Occipital lobe (tissue), 2 donors: ENCODE data around the gene LRRC32. TPM values are rescaled to one million over a fixed set of nuclear protein-coding genes. Genes with fewer than 3 reads are reported as not detected.

Experiments
- DNase-seq: peaks from one replicate; lab custom pipeline; 2025; lab: John Stamatoyannopoulos, UW
- total RNA-seq: library from RNA; depleted of rRNA; stranded (reverse); fragments of >200 nt; gene quantifications from one replicate; pipeline ENCODE4 v1.2.3, GENCODE V29; 2014

Gene LRRC32
- total RNA-seq, 1 donor from 2014 or later, result 1.1 TPM

DNA sequence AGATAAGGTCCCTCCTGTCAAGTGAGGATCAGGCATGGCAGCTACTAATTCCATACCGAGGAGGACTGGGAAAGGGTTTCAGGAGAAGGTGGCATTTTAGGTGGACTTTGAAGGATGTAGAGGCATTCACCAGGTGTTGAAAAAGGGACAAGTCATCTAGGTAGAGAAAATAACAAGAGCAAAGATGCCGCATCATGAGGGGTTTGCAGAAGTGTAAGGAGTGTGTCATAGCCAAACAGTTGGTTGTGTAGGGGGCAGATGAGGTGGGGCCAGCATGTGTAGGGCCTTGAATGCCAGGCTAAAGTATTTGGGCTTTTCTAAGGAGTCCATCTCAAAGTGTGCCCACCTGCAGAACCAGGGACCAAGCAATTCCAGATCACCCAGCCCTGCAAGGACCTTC lies 11.6 kb upstream of the LRRC32 start:
- DNase-seq, result no peak

DNA sequence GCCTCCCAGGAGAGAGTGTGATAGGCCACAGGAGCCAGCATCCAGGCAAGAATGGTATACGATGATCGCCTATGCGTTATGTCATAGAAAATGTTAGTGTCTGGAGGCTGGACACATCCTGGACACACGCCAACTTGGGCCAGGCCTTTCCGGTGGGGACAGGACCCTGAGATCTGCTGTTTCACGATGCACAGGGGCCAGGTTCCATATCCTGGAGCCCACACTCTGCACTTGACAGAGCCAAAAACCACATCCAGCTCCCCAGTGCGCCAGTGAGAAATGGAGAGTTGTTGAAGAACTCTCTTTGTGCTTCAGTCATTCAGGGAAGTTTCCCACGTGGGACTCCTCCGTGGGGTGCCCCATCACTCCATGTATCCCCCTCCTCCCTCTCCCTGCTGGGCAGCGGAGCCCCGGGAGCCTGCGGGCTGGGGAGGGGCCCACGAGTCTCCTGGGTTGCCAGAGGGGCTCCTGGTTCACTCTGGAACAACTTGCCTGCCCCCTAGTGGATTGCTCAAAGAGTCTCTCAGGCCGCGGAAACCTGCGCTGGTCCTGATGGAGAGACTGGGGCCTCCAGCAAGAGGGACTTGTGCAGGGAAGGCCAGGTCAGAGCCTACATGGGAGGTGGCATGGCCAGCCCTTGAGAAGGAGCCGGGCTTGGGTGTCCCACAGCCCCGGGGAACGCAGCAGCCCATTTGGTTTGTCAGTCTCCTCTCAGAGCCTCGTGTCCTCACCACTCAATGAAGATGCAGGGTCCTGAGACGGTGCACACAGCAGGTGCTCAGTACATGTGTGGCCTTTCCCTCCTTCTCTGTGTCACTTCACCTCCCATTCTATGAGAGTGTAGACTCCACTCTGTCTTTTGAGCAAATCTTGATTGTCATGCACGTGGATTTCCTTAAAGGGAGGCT lies 10.2 kb upstream of the LRRC32 start:
- DNase-seq, result peak; percentile 19

DNA sequence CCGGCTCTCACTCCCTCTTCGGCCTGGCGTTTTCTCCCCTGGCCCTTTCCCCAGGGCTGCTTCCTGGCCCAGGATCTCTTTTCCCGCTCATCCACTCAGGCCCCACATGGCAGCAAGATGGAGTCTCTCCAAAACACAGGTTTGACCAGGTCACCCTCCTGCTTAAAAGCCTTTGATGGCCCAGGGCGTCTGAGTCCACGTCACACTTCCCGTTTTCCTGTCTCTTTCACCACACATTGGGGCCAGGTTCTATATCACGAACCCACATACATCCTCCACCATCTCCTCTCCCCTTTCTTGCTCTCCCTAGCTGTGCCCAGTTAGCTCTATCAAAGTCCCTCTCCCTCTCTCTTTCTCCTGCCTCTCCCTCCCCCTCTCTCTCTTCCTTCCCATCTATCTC lies 7.8 kb upstream of the LRRC32 start:
- no peak for DNase-seq

DNA sequence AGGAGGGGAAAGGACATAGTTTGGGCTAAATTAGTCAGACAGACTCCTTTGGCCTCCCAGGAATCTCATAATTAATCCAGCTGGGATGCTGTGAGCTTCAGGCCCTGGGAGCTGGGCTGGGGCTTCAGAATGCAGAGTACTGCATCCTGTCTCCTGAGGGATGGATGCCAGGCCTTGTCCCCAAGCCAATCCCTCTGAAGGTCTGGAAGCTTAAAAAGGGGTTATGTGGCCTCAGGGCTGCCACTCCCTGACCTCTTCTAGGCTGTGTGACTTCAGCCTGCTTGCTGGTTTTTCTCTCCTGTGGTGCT lies 6.9 kb upstream of the LRRC32 start:
- DNase-seq, result no peak

DNA sequence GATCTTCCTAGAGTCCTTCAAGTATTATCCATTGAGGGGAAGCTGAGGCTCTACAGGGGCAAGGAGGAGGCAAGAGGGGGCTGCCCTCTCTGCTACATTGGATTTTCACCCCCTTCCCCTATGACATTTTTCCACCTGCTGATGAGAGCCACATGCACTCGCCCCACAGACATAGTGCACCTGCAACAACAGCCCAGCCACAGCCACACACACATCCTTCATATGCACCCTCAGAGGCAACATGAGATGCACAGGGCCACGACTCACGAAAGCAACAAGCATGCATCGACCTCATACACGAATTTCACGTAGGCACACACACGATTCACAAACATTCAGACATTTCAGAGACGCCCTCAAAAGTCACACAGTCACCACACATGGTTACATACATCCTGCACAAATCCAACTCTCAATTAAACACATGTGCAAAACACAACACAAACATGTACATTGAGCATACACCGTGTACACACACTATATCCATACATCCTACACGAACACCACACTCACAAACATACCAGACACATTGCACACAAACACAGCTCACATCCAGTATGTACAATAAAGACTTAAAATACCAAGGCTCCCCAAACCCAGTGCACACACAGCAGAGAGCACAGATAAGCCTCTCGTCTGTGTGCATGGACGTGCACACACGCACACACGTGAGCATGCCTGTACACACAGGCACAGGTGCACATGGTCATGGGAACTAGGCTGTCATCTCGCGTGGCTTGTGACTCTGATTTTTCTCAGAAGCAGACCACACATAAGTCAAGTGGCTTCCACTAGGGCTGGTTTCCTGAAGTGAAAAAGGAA lies 6.3 kb upstream of the LRRC32 start:
- no peak for DNase-seq

DNA sequence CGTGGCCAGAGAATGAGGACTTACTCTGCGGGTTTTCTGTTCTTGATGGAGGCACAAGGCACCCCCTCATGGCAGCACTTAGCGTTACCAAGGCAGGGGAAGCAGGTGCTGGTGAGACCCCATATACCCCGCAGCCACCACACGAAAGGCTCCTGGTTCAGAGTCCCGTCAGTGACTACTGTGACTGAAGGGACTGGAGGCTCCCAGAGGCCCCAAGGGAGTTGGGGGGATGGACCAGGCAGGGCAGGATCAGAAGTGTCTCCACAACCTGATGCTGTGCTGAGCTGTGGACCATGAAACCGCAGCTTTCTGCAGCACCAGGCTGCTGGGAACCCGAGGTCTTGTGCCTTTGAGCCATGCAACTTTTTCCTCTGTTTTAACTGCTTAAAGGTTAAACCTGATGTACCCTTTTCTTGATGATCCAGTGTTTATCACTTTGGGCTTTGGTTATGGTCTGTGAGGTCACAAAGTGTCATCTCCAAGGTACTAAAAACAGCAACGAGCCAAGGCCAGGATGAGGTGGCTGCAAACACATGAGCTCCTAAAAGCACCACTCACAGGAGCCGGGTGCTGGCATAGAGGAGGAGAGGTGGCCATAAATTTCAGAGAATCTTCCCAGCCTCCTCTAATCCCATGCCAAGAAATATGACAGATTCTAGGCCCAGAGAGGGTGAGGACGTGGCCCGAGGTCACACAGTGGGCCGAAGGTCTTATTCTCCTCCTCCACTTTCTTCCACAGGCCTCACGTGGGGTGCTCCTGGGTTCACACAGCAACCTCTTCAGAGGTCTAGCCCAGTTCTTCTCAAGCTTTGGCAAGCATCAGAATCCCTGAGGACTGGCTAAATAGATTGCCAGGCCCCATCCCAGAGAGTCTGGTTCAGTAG lies 4.2 kb upstream of the LRRC32 start:
- DNase-seq, result no peak

DNA sequence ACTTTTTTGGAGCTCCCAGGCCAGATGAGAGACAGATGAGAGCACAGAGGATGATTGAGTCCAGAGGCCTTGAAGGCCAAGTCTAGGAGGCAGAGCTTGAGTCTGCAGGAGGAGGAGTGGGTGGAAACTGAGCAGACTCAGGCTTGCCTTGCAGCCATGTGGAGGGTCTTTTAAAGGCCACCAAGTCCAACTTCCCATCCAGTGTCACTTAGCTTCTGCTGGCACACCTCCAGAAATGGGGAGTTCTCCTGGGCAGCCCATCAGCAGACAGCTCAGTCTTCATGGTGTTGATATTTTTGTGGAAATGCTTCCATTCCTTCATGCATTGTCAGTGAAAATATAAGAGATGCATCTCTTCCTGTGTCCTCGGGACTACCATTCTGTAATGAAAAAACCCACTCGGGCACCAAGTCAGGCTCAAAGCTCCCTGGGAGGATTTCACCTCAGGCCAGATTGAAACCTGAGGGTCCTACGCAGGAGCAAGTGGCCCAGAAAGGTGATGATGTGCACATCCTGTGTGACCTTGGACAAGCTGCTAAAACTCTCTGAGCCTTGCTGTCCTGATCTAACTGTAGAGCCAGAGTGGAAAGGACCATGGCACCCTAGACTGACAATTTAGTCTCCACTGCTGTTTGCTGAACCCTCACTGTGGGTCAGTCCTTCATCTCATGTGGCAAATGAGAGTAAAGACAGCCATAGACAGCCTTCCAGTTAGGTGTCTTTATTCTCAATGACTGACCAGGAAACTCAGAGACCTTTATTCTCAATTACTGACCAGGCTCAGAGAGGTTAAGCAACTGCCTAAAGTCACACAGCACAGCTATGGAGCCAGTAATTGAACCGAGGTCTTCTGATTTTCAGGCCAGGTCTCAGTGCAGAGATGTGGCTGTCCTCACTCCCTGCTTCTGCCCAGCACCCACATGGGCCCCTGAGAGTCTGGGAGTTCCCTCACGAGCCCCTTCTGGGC lies 2.9 kb upstream of the LRRC32 start:
- no peak for DNase-seq

DNA sequence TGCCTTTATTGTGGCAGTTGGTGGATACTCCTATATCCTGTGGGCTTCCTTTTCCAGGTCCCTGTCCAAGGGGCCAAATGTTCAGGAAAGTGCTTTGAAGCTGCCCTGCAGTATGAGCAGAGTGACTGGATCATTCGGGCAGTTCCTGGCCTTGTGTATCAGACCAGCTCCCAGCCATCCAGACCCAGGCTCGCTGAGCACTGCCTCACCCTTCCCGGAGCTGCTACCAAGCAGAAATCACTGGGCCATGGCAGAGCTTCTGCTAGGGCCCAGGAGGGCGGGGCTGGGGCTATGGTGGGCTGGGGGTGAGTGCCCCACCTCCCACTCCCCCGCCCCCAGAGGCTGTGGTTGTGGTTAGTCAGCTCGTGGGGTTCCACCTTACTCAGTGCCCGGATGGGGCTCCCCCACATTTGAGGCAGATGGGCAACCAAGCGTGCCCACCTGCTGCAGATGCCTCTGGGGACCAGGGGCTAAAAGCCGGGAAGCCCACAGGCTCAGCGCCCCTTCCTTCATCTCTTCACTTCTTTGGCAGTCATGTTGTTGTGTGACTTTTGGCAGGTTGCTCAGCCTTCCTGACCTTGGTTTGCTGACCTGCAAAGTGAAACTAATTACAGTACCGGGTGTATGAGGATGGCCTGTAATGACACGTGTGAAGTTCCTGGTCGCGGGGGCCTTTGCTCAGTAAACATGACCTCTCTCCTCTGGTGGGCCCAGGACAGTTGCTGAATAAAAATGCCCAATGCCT lies 2.1 kb upstream of the LRRC32 start:
- no peak for DNase-seq

DNA sequence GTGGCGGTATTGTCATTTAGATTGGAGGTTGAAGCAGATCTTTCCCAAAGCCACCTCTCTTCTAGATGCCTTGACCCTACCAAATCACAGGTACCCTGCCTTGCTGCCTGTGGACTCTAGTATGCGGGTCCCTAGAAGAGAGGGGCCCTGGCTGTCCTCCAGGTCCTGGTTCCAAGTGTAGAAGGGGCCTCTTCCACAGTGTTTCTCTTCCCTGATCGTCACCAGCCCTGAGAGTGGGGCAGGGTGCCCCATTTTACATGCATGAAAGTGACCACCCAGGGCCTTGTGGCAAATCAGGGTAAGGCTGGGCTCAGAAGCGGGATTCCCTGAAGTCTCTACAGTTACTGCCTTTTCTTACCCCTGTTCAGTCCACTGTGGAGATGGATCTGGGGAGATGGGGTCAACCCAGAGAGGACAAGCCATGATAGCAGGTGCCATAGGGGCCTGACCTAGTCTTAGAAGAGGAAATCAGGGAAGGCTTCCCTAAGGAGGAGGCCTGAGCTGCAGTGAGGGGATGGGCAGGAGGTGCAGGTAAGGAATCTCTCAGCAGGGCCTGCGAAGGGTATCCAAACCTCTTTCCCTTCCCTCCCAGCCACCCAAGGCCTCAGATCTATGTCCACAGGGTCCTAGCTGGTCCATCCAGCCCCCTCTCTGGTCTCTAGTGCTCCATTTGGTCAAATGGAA lies 1.2 kb upstream of the LRRC32 start:
- no peak for DNase-seq

DNA sequence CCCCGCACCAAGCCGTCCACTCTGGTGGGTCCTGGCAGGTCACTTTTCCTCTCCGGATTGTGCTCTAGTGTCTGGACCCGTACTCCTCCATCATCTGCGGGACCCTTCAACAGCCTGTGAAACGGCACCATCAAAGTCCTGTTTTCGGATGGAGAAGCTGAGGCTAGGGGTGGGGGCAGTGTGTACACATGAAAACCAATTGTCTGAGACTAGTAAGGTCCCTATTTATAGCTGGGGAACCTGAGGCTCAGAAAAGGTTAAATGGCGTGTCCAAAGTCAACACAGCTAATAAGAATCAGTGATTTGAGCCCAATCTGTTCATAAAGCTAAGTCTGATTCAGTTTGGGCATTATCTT lies 668 bp upstream of the LRRC32 start:
- DNase-seq, result no peak

DNA sequence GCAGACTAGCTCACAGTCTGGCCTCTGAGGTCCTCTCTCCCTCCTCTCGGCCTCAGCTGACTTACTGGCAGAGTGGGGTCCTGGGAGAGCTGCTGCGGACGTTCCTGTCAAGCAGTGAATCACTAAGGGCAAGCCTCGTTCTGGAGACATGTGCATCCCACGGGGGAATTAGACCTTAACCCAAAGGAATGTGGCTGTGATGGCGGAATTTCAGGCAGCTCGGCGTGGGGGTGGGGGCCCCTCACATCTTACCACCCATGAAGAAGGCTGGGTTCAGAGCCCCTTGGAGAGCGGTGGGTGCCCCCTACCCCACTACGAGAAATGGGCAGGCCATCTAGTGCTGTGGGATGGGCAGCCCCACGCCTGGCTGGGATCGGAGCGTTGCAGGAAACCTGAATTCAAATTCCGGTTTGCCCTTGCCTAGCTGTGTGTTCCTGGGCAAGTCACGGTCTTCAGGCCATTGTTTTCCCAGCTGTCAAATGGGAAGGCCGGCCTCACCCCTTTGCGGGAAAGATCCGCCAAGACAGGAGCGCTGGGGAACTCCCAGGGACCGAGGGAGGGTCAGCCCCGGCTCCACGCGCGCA lies 554 bp downstream of the LRRC32 start:
- no peak for DNase-seq

DNA sequence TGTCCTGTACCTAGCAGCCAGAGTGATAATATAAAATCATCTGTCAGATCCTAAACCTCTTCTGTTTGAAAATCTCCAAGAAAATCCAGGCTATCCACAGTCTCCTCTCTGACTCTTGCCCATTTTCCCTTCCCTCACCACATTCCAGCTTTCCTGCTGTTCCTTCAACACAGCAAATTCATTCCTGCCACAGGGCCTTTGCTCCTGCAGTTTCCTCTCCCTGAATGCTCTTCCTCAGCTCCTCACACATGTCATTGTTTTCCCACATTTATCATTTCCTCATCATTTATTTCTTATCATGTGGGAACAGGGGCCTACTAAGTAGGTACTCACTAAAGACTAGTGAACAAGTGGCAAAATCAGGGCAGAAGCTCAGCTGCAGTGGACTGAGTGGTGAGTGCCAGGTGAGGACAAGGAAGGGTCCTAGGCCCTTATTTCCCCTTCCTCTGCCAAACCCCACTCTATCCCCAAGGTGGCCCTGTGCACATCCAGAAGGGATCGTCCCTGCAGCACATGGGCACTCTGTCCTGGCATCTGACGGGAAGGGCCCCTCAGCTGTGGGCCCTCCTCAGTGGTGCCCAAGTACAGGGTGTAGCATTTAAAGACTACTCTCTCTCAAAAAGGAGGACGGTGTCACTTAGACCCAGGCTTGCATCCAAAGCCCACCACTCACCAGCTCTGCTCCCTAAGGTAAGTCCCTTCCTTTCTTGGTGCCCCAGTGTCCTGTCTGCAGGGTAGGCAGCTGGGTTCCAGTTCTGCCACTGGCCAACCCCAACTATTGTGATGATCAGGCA lies 2.0 kb downstream of the LRRC32 start:
- DNase-seq, result no peak

DNA sequence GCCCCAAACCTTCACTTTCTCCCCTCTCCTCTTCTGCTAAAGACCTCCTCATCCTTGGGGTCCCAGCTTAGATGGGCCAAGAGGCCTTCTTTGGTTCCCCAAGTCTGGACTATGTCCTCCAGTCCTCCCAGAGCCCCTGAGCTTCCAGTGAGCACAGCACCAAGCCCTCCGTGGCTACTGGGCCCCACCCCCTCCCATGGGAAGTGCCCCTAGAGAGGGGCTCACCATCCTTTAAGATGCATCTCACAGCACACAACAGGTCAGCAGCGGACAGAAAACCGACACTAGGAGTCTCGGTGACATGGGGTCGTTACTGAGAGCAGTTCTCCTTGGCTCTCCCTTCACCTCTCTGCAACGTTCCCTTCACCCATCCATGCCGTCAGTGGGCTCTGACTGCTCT lies 2.7 kb downstream of the LRRC32 start:
- DNase-seq, result no peak

DNA sequence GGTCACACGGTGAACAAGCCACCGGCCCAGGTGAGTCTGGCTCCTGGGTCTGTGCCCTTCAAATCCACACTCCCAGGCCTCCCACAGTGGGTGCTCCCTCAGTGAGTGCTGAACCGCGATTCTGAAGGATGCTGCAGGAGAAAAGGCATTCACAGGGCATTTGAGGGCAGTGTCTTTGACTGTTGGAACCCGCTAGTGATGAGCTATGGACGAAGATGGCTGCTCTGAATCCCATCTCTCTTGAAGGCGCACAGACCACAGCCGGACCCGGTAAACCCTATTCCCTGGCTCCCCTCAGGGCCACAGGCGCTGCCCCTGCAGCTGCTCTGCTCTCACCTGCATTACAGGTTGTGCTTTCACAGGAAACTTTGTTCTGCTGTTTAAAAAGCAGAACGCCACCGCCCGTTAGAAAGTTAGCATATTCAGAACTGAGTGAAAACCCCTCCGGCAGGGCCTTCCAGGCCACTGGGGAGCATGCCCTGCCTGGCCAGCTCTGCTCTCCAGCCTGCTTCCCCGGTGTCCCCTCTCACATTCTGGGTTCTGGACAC lies 3.2 kb downstream of the LRRC32 start:
- no peak for DNase-seq

DNA sequence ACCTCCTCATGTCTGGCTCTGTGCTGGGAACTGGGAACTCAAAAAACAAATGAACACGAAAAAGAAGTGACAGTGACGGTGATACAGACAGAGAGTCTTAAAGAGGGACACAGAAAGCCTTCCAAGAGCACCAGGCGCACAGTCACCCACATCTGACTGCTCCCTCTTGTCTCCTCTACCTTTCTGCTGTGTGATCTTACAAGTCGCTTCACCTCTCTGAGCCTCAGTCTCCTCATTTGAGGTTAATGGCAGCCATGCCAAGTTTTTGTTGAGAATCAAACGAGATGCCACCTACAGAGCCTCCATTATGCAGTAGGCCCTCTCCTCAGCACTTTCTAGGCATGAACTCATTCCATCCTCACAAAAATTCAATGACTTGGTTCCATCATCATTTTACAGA lies 3.7 kb downstream of the LRRC32 start:
- no peak for DNase-seq

DNA sequence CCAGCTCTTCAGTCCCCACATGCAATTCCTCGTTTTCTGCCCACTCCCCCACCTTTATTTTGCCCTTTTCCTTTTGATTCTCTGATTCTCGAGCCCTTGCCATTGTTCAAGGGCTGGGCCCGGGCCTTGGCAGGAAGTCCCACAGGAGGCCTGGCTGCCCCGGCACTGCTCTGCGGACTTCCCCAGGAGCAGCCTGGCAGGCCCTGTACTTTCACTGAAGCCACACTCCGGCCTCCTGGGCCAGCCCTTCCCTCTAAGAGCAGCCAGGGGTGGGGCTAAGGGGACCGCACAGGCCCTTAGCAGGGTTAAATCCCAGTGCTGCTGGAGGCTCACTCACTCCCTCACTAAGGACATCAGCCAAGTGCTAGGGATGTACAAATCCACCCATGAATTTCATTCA lies 4.1 kb downstream of the LRRC32 start:
- no peak for DNase-seq

DNA sequence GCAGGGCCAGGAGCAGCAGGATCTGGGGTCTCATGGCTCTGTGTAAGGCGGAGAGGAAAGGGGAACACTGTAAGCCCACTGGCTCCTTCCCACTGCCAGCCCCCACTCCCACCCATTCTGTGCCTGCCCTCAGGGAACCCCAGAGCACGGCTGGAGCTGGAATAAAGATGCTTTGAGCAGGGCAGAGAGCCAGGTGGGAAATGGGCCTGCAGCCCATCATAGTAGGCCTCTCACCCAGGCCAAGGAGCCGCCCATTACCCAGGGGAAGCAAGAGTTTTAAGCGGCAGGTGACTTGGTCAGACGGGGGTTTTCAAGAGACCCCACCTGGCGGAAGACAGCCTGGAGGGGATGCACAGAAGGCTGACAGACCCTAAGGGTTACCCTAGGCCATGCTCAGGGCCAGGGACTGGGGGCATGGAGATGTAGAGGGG lies 4.6 kb downstream of the LRRC32 start:
- no peak for DNase-seq

DNA sequence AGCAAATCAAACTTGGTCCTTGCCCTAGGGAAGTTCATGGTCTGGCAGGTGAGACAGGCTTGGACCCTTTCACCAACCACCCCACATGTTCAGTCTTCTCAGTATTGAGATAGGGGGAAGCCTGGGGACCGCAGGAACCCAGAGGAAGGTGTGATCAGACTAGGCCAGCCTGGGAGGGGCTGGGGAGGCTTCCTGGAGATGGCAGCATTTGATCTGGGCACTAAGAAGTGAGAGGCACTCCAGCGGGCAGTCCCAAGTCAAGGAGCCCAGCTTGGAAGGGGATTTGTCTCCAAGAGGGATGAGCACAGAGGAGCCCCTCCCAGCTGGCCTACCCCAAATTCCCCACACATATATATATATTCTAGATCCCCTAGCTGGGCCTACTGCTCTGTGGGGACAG lies 5.4 kb downstream of the LRRC32 start:
- no peak for DNase-seq
